ENCODE measurements around the gene AP5Z1.

AP5Z1 gene

DNA sequence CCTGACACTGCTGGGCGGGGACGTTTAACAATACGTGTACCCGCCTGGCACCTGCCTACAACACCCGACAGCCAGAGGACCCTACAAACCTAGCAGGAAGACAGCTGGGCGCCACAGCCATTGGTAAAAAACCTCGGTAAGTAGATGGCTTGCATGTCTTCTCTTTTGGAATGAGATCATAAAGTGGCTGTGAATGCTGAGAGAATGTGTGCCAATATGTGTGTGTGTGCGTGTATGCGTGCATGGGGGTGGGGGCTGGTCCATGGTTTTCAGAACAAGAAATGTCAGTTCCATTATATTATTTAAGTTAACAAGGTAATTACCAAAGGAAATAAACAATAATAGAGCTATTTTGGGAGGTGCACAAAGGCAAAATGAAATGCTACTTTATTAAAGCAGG lies 47.3 kb downstream of the AP5Z1 start:
- no peak for DNase-seq (ENCODE audit: low read depth)

DNA sequence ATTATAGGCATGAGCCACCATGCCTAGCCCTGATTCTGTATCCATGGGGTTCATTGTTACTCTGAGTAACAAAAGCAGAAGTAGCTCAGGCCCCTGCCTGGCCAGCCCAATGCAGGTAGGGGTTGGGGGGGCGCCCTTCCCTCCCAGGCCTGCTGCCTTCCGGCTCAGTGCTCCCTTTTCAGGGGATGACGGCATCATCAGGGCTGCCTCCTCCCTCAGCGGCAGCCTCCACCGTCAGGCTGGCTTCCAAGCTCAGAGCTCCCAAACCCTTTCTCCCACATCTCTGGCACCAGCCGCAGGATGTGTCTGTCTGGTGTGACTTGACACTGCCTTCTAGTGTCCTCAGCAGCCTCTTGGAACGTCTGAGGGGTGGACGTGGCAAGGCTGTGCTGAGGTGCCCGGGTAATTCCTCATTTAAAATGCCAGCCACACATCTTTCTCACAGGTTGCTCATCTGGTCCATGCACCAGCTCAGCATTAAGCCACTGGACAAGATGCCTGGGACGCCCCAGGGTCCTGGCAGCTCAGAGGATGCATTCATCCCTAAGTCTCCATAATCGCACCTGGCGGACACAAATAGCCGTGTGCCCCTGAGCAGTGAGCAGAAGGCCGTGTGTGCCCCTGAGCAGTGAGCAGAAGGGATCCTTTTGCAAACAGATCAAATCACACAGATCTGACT lies 48.2 kb downstream of the AP5Z1 start:
- DNase-seq (ENCODE audit: low read depth): no peak

GRCh38 chr7:4824120-4824775 lies 48.8 kb downstream of the AP5Z1 start:
- no peak for DNase-seq (ENCODE audit: low read depth)

- no peak for DNase-seq (ENCODE audit: low read depth)
Measured at GRCh38 chr7:4825081-4825480, 49.7 kb downstream of the AP5Z1 start.

GRCh38 chr7:4828720-4829383 lies 53.4 kb downstream of the AP5Z1 start:
- no peak for DNase-seq (ENCODE audit: low read depth)

GRCh38 chr7:4830176-4830575 lies 54.8 kb downstream of the AP5Z1 start:
- DNase-seq (ENCODE audit: low read depth): no peak

DNA sequence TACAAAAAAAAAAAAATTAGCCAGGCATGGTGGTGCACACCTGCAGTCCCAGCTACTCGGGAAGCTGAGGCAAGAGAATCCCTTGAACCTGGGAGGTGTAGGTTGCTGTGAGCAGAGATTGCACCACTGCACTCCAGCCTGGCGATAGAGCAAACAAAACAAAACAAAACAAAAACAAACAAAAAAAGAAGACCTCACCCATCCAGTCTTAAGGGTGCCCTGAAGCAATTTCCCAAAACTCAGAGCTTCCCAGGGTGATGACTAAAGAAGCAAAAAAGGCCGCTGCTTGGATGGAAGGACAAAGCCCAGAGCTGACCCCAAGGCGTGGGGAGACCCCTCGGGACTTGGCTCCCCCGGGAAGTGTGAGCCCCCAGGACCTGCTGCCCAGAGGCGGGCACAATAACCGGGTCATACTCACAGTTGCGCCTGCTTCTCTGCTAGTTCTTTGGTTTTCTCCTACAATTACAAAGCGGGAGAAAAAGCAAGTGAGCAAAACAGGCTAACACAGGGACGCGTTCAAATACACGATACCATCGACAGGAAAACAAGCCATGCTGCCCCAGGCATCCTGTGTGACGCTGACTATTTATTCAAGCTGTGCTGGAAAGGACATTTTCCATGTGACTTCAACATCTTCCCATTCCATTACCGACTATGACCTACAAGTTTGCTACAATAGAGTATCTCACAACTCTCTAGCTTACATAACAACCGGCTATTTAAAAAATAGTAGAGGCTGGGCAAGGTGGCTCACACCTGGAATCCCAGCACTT lies 56.5 kb downstream of the AP5Z1 start:
- no peak for DNase-seq (ENCODE audit: low read depth)

- DNase-seq (ENCODE audit: low read depth): no peak
Measured at GRCh38 chr7:4832711-4833110, 57.3 kb downstream of the AP5Z1 start.

GRCh38 chr7:4833176-4833575 lies 57.8 kb downstream of the AP5Z1 start:
- DNase-seq (ENCODE audit: low read depth): no peak

GRCh38 chr7:4833691-4834600 lies 58.5 kb downstream of the AP5Z1 start:
- DNase-seq (ENCODE audit: low read depth): no peak

GRCh38 chr7:4834601-4835397 lies 59.4 kb downstream of the AP5Z1 start:
- no peak for DNase-seq (ENCODE audit: low read depth)

DNA sequence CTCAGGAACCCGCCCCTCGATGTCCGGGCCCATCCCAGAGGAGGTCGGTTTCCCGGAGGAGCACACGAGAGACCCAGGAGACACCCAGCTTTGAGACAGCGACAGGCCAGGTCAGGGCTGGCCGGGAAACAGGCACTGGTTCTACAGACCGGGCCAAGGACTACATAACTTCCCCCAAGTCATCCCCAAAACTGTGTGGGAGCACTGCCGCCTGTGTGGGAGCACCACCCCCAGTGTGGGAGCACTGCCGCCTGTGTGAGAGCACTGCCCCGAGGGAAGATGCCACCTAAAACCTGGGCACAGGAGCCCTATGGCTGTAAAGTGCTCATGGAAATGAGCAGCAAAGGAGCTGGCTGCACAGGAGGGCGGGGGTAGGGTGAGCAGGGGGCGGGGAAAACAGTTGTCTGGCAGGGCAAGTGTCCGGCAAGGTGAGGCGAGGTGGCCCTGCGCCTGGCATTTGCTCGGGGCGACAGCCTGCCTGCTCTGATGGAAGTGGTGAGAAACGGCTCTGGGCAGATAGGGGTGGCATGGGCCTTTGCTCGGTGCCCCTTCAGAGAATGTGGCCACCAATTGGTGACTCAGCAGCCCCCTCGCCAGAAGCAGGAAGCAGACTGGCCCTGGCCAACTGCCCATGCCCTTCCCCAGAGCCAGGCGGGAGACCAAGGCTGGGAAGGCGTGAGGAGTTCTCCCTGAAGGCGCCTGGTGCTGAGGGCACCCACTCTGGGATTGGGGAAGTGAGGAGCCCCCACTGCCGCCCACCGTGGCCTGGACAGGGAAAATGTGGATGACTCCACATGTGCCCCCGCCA lies 60.2 kb downstream of the AP5Z1 start:
- DNase-seq (ENCODE audit: low read depth): no peak

DNA sequence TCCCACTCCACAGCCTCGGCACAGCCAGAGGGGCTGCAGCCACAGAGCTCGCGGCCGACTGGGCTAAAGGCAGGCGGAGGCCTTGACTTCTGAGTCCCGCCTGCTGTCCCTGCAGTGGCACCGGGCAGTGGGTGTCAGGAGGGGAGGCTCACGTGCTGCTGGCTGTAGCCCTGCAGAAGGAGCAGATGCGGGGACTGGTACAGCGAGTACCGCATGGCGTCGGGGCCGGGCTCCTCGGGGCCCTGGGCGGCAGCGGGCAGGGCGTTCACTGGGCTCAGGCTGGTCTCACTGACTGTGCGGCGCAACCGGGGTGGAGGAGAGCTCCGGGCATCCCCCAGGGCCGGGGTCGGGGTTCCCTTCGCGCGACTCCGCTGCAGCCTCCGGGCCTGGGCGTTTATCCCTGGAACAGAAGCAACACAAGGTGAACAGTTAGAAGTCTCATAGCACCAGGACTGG lies 60.8 kb downstream of the AP5Z1 start:
- DNase-seq (ENCODE audit: low read depth): no peak

DNA sequence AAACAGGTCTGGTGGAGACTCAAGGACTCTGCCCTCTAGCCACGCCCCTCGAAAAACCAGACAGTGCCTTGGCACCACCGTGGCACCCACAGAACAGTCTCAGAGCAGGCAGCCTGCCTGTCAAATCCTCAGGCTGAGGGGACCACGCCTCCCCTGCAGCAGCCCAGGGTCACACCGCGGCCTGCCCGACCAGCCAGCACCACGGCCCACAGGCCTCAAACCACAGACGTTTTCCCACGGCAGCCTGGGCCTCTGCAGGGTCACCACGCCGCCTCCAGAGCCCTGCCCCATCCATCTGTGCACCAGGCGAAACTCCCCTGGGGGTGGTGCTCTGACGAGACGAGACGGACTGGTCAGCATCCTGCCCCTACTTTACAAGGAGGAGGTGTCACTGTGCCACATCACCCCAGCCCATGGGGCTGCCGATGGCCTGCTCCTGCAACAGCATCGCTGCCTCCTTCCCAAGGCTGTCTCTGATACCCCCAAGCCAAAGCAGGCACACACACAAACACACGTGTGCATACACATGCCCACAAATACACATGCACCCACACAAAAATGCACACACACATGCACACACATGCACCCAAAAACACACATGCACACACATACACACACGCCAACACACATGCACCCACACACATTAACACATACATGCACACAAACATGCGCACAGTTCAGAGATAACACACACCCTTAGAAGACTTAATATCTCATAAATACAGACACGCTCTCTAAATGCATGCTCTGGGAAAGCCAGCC lies 61.8 kb downstream of the AP5Z1 start:
- DNase-seq (ENCODE audit: low read depth): no peak

DNA sequence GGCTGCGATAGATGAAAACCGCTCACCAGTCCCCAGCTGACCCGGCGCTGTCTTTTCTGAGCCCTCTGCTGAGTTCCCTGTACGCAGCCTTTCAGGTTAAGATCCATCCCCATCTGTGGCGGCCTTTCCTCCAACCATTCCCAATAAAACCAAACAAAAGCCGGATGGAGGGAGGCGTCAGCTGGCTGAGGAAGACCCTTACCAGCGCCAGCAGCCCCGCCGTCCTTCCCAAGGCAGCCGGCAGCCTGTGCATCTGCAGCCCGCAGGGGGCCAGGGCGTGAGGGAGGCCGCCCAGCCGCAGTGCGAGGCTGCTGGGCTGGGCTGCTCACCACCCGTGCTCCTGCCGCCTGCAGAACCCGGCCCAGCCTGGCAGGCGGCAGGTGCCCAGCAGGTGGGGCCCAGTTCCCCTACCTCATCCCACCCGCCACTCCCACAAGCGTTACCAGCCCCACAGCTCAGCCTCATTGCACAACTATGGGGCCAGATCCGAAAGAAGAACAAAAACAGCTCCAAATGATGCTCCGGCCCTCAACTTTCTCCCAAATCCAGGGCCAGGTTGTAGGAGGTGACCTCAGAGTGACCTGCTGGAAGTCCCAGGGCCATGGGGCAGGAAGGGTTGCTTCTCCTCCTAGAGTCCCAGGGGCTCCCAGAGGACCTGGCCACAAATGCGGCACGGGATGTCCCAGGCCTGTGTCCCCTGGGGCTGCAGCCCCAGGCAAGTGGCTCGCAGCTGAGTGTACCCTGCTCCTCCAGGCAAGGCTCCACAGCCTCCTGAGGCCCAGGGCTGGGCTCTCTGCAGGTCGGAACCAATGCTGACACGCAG lies 62.6 kb downstream of the AP5Z1 start:
- no peak for DNase-seq (ENCODE audit: low read depth)

GRCh38 chr7:4838626-4839334 lies 63.4 kb downstream of the AP5Z1 start:
- no peak for DNase-seq (ENCODE audit: low read depth)

DNA sequence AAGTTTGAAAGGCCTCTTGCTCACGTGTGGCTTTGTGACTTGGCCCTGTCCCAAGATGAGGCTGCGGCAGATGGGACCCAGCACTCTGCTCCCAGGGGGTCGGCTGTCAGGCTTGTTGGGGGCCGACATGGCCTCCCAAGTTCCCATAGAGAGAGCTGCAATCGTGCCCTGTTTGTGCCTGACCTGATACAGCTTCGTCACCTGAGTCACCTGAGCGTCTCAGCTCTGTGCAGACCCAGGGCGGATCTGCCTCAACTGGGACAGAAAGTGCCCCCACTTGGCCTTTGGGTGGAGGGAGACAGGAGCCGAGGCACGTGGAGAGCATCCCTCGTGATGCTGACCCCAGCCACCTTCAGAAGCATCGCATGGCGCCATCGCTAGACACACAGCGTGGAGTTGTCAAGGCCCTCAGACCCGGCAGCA lies 64.7 kb downstream of the AP5Z1 start:
- no peak for DNase-seq (ENCODE audit: low read depth)

Data from activated T-helper 1 cell treated with Interleukin-2 at 50 U/mL for 16 hours (primary cell).